ENCODE results near the gene BCL7C. TPM values are rescaled to one million over a fixed set of nuclear protein-coding genes. Genes with fewer than 3 reads are reported as not detected.
"Not testable (repeated sequence)": the region's sequence is repeated elsewhere in the genome, so short reads cannot be mapped to it uniquely, and the experiment has no call there.

The BCL7C gene
- total RNA-seq, 1 experiment from 2014 or later, result 66.9 TPM

DNA sequence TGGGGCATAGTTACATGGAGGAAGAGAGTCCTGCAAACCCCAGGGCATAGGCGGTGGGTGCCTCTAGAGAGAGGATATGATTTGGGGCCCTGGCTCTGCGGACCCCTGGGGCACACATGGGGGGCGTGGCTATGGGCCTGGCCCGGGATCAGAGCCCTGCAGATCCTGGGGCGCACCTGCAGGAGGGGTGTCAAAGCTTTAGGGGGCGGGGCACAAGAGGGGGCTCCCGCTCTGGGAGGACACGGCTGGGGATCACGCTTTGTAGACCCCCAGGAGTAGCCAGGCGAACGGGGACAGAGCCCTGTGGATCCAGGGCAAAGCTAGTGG is 497 bp downstream of the BCL7C start:
- intact Hi-C loops (cut with micrococcal nuclease; ENCODE audit: unreplicated experiment), result no loop called here
- peak overlapping the region; percentile 87 for H2AFZ ChIP-seq
- no peak for DNase-seq
- no peaks in the 10 kb centered on the region for H4K20me1 ChIP-seq (ENCODE audit: insufficient read depth)
- peaks cover 34% of the 10 kb centered on the region for H3K4me1 ChIP-seq (replicated peaks; ENCODE audit: insufficient read depth)
- no peak overlapping the region for H3K27ac ChIP-seq
- peaks cover 9% of the 10 kb centered on the region for H3K79me2 ChIP-seq (ENCODE audit: low read depth)
- H3K4me2 ChIP-seq, result peak overlapping the region; percentile 94
- H3K4me3 ChIP-seq, result peak overlapping the region; percentile 89
- POLR2A ChIA-PET (ENCODE audit: unreplicated experiment), result interaction anchor here (0.7 kb wide), 1 partner anchor 12 kb away, joined by 3 read pairs; no protein-coding TSS in a partner anchor
- CTCF ChIA-PET, result interaction anchor here (0.5 to 0.6 kb wide), 2 partner anchors 41 to 199 kb away, joined by 3 to 4 read pairs; no protein-coding TSS in a partner anchor
- H3K9me2 ChIP-seq (ENCODE audit: insufficient read depth), result no peaks in the 10 kb centered on the region
- no peaks in the 10 kb centered on the region for H3K36me3 ChIP-seq (ENCODE audit: low read depth)
- peaks cover 32% of the 10 kb centered on the region for H3F3A ChIP-seq (ENCODE audit: insufficient read depth, low read depth)
- H3K27me3 ChIP-seq (ENCODE audit: insufficient read depth, low read depth), result no peaks in the 10 kb centered on the region
- no peaks in the 10 kb centered on the region for H3K9me3 ChIP-seq (ENCODE audit: insufficient read depth, low read depth)
- TF ChIP-seq EZH2 (IDR thresholded peaks at IDR 0.05; ENCODE audit: low read depth), result no peak
- TF ChIP-seq, protein P1, sequence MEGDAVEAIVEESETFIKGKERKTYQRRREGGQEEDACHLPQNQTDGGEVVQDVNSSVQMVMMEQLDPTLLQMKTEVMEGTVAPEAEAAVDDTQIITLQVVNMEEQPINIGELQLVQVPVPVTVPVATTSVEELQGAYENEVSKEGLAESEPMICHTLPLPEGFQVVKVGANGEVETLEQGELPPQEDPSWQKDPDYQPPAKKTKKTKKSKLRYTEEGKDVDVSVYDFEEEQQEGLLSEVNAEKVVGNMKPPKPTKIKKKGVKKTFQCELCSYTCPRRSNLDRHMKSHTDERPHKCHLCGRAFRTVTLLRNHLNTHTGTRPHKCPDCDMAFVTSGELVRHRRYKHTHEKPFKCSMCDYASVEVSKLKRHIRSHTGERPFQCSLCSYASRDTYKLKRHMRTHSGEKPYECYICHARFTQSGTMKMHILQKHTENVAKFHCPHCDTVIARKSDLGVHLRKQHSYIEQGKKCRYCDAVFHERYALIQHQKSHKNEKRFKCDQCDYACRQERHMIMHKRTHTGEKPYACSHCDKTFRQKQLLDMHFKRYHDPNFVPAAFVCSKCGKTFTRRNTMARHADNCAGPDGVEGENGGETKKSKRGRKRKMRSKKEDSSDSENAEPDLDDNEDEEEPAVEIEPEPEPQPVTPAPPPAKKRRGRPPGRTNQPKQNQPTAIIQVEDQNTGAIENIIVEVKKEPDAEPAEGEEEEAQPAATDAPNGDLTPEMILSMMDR (conservative IDR thresholded peaks at IDR 0.05), result no peak
- BruUV-seq (replicated peaks), result no TSS peak

GRCh38 chr16:30892670-30893416 is 1.0 kb downstream of the BCL7C start:
- H3K4me2 ChIP-seq, result peak overlapping the region; percentile 94
- peaks cover 32% of the 10 kb centered on the region for H3F3A ChIP-seq (ENCODE audit: insufficient read depth, low read depth)
- no peaks in the 10 kb centered on the region for H3K27me3 ChIP-seq (ENCODE audit: insufficient read depth, low read depth)
- peak overlapping the region; percentile 87; the same call in 1 of the 2 replicates for H2AFZ ChIP-seq
- no peak for DNase-seq
- BruUV-seq (replicated peaks), result TSS peak; percentile 4
- peaks cover 34% of the 10 kb centered on the region for H3K4me1 ChIP-seq (replicated peaks; ENCODE audit: insufficient read depth)
- peaks cover 9% of the 10 kb centered on the region for H3K79me2 ChIP-seq (ENCODE audit: low read depth)
- POLR2A ChIA-PET (ENCODE audit: unreplicated experiment), result interaction anchor here (0.7 kb wide), 1 partner anchor 12 kb away, joined by 3 read pairs; no protein-coding TSS in a partner anchor
- intact Hi-C loops (cut with micrococcal nuclease; ENCODE audit: unreplicated experiment), result no loop called here
- no peaks in the 10 kb centered on the region for H4K20me1 ChIP-seq (ENCODE audit: insufficient read depth)
- H3K9me2 ChIP-seq (ENCODE audit: insufficient read depth), result no peaks in the 10 kb centered on the region
- H3K4me3 ChIP-seq, result peak overlapping the region; percentile 89
- no peak overlapping the region for H3K27ac ChIP-seq
- H3K9me3 ChIP-seq (ENCODE audit: insufficient read depth, low read depth), result no peaks in the 10 kb centered on the region
- CTCF ChIA-PET, result interaction anchor here (0.5 to 0.7 kb wide), 2 partner anchors 41 to 746 kb away, joined by 3 to 12 read pairs; no protein-coding TSS in a partner anchor
- TF ChIP-seq, protein P1 (conservative IDR thresholded peaks at IDR 0.05), result no peak
- TF ChIP-seq EZH2 (IDR thresholded peaks at IDR 0.05; ENCODE audit: low read depth), result no peak
- no peaks in the 10 kb centered on the region for H3K36me3 ChIP-seq (ENCODE audit: low read depth)

GRCh38 chr16:30891043-30891823 is 2.6 kb downstream of the BCL7C start:
- H3K79me2 ChIP-seq (ENCODE audit: low read depth); POLR2A ChIA-PET (ENCODE audit: unreplicated experiment); intact Hi-C loops (cut with micrococcal nuclease; ENCODE audit: unreplicated experiment); H3K4me2 ChIP-seq; H3K4me3 ChIP-seq; H3K9me3 ChIP-seq (ENCODE audit: insufficient read depth, low read depth); H3K27me3 ChIP-seq (ENCODE audit: insufficient read depth, low read depth); H3K36me3 ChIP-seq (ENCODE audit: low read depth); H3K27ac ChIP-seq; DNase-seq; H4K20me1 ChIP-seq (ENCODE audit: insufficient read depth); H3K9me2 ChIP-seq (ENCODE audit: insufficient read depth); BruUV-seq (replicated peaks); H2AFZ ChIP-seq: not testable (repeated sequence)
- Histone ChIP-seq H3F3A (ENCODE audit: insufficient read depth, low read depth) (peaks cover 26% of the 10 kb centered on the region), H3K4me1 (replicated peaks; ENCODE audit: insufficient read depth) (peaks cover 28% of the 10 kb centered on the region)
- CTCF ChIA-PET, result interaction anchor here (0.7 kb wide), 1 partner anchor 40 kb away, joined by 4 read pairs; no protein-coding TSS in a partner anchor

Measured in PC-9 (cell line).